Thymus (tissue), 11 donors: Measurements from ENCODE around the gene PRKN. TPM values are rescaled to one million over a fixed set of nuclear protein-coding genes. Genes with fewer than 3 reads are reported as not detected.

Source experiments
- DNase-seq, 9 donors: peaks; one replicate each; pipeline ENCODE4 v3.0.0-alpha.2; 2013; ENCODE audit warnings: low spot score in 9 of 9, low read depth in 6 of 9, missing footprints in 1 of 9
- H3K27ac ChIP-seq, 2 donors: one replicate each; pipeline ENCODE4 v1.5.1; 2013; ENCODE audit warnings: control low read depth in 1 of 2, low read depth in 1 of 2, low read length in 1 of 2, mild to moderate bottlenecking in 1 of 2, moderate library complexity in 1 of 2
- H3K27me3 ChIP-seq, 2 donors: one replicate each; pipeline ENCODE4 v1.5.1; 2013; ENCODE audit warnings: low read length in 1 of 2; ENCODE audit not compliant: control insufficient read depth in 2 of 2, insufficient read depth in 1 of 2
- H3K36me3 ChIP-seq, 2 donors: one replicate each; pipeline ENCODE4 v1.5.1; 2013; ENCODE audit warnings: low read length in 1 of 2, mild to moderate bottlenecking in 1 of 2, moderate library complexity in 1 of 2; ENCODE audit not compliant: control insufficient read depth in 2 of 2, insufficient read depth in 2 of 2
- H3K4me1 ChIP-seq, 2 donors: one replicate each; pipeline ENCODE4 v1.5.1; 2013; ENCODE audit warnings: low read length in 2 of 2; ENCODE audit not compliant: control insufficient read depth in 2 of 2, insufficient read depth in 2 of 2
- H3K4me3 ChIP-seq, 2 donors: one replicate each; pipeline ENCODE4 v1.5.1; 2013; ENCODE audit warnings: low read length in 2 of 2, control low read depth in 1 of 2, mild to moderate bottlenecking in 1 of 2
- H3K9me3 ChIP-seq, 2 donors: one replicate each; pipeline ENCODE4 v1.5.1; 2013; ENCODE audit warnings: low read length in 1 of 2, mild to moderate bottlenecking in 1 of 2; ENCODE audit not compliant: control insufficient read depth in 2 of 2, insufficient read depth in 1 of 2
- WGBS: extraction: QIAGEN DNeasy Blood & Tissue Kit; methylation state at CpG from one replicate; pipeline ENCODE4 v1.1.7; 2013; 5-methylcytosine and 5-hydroxymethylcytosine counted together
- polyA plus RNA-seq: library from polyadenylated mRNA; stranded (reverse); fragments of 200-250 nt; gene quantifications from one replicate; pipeline ENCODE4 v1.2.3, GENCODE V29; 2013
- total RNA-seq: library from RNA; stranded (reverse); fragments of 120-200 nt; gene quantifications from one replicate; pipeline ENCODE4 v1.2.4, GENCODE V29; 2013
- donor health status: healthy.

Gene PRKN
- total and polyA plus RNA-seq, 2 donors, result 0.48 to 0.71 TPM

DNA sequence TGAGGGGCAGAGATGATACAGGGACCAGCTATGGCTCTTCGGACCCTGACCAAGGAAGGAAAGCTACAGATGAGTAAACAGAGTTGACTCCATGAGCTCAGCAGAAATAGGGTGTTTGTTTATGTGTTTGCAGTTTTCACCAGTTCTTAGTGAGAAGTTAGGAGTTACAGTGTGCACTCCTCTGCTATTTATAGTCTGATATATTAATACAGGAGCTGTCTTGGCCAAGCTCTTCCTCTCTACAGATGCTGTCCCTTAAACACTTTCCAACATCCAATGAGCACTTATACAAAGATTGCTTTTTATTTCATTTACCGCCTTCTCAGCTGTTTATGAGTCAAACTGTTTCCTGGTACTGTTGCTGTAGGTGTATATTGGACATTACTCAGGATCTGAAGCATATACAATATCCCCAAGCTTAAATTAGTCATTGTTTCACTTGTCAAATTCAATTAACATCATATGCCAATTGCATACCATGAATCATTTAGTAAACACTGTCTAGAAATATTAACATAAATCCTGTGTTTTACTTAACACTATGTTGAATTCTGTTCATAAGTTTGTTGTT lies 618.0 kb downstream of the PRKN start:
- H3K27me3 ChIP-seq, result no peaks in the 10 kb centered on the region
- no peak overlapping the region for H3K27ac ChIP-seq
- no peak overlapping the region for H3K4me3 ChIP-seq
- no peak for DNase-seq
- H3K36me3 ChIP-seq, result no peaks in the 10 kb centered on the region
- no peaks in the 10 kb centered on the region for H3K4me1 ChIP-seq
- no peaks in the 10 kb centered on the region for H3K9me3 ChIP-seq
- 95% methylated on average over 2 of the region's 2 CpGs for WGBS

DNA sequence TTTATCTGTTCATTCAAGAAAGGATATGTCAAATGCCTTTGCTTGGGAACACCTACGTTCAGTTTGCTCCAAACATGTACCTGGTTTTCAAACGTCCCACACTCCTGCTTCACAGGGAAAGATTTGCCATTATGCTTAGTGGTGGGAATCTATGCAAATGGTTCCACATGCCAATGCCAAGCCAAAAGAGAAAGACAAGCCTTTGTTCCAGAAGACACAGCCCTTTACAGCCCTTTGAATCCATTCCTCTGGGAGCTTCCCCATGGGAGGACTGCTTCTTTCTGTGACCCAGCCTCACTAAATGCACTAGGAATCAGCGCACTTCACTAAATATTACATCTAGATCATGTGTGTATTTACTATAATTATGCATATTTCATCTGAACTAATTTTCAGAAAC lies 619.5 kb downstream of the PRKN start:
- H3K36me3 ChIP-seq, result no peaks in the 10 kb centered on the region
- no peaks in the 10 kb centered on the region for H3K9me3 ChIP-seq
- DNase-seq, result no peak
- no peaks in the 10 kb centered on the region for H3K4me1 ChIP-seq
- H3K4me3 ChIP-seq, result no peak overlapping the region
- no peak overlapping the region for H3K27ac ChIP-seq
- H3K27me3 ChIP-seq, result no peaks in the 10 kb centered on the region
- 92% methylated on average over 3 of the region's 3 CpGs for WGBS

DNA sequence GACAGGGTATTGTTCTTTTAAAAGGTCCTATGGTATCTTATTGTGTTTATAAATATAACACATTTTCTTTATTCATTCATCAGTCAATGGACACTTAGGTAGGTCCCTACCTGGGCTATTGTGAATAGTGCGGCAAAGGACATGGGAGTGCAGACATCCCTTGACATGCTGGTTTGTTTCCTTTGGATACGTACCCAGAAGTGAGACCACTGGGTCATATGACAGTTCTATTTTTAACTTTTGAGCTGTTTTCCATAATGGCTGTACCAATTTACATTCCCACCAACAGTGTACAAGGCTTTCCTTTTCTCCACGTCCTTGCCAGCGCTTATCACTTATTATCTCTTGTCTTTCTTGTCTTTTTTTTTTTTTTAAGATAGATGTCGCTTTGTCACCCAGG lies 627.5 kb downstream of the PRKN start:
- no peak for DNase-seq
- no peak overlapping the region for H3K4me3 ChIP-seq
- WGBS, result 93% methylated on average over 5 of the region's 5 CpGs
- H3K36me3 ChIP-seq, result no peaks in the 10 kb centered on the region
- no peaks in the 10 kb centered on the region for H3K4me1 ChIP-seq
- no peak overlapping the region for H3K27ac ChIP-seq
- no peaks in the 10 kb centered on the region for H3K27me3 ChIP-seq
- no peaks in the 10 kb centered on the region for H3K9me3 ChIP-seq

DNA sequence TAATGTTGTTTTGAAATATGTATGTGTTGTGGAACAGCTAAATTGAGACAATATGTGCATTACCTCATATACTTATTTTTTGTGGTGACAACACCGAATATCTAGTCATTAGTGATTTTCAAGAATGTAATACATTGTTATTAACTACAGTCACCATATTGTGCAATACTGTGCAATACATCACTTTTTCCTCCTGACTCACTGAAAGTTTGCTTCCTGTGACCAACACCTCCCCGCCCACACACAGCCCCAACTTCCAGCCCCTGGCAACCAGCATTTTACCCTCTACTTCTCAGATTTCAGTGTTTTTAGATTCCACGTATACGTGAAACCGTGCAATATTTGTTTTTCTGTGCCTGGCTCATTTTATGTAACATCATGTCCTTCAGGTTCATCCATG lies 627.9 kb downstream of the PRKN start:
- 89% methylated on average over 5 of the region's 5 CpGs for WGBS
- Histone ChIP-seq H3K9me3 (no peaks in the 10 kb centered on the region), H3K27me3 (no peaks in the 10 kb centered on the region), H3K4me1 (no peaks in the 10 kb centered on the region), H3K27ac (no peak overlapping the region), H3K36me3 (no peaks in the 10 kb centered on the region), H3K4me3 (no peak overlapping the region)
- no peak for DNase-seq

DNA sequence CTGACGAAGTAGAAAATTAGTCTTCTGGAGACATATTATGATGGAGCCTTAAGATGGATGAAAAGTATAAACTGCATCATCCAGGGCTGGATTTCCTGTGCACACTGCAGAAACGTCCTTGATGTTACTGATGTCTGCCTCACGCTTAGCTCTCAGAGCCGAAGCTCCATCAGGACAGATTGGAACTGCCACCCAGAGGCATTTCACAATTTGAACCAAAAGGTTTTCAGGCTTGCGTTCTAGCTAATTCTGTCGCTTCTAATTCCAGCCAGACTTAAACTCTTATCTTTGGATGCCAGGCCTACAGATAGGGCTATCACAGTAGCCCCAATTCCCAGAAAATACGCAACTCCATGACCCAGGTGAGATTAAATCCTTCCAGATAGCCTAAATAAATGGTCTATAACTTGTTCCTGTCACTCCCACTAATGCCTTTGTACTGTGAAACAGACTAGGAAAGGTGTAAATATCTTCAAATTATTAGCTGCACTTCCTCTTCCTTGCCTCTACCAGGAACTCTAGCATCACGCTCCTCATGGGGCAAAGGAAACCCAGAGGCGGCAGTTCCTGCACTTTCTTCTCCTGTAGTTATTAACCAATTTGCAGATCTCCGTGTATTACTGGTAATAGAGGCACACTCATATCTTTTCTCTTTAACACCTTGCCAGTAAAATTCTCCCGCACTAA lies 634.6 kb downstream of the PRKN start:
- no peak for DNase-seq
- H3K36me3 ChIP-seq, result no peaks in the 10 kb centered on the region
- WGBS, result 89% methylated on average over 11 of the region's 11 CpGs
- H3K27ac ChIP-seq, result no peak overlapping the region
- no peak overlapping the region for H3K4me3 ChIP-seq
- no peaks in the 10 kb centered on the region for H3K27me3 ChIP-seq
- H3K9me3 ChIP-seq, result no peaks in the 10 kb centered on the region
- no peaks in the 10 kb centered on the region for H3K4me1 ChIP-seq

DNA sequence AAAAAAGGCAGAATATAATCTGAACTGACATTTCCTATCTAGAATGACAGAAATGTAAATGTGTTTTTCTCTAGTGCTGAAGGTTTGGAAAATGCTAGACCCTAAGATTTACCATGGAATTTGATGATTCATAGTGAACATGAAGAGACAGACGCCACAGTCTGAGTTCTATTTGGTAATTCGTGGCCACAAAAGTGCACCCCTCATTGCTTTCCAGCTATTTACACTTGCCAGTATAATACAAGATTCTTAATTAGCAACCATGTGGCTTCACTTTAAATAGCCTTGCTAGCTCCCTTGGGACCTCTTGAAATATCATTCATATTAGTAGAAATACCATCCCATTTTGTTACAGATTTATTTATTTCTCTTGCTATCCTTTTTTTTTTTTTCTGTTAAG lies 636.8 kb downstream of the PRKN start:
- 78% methylated on average over 2 of the region's 2 CpGs for WGBS
- no peak for DNase-seq
- Histone ChIP-seq H3K4me3 (no peak overlapping the region), H3K27ac (no peak overlapping the region), H3K27me3 (no peaks in the 10 kb centered on the region), H3K36me3 (no peaks in the 10 kb centered on the region), H3K9me3 (no peaks in the 10 kb centered on the region), H3K4me1 (no peaks in the 10 kb centered on the region)

DNA sequence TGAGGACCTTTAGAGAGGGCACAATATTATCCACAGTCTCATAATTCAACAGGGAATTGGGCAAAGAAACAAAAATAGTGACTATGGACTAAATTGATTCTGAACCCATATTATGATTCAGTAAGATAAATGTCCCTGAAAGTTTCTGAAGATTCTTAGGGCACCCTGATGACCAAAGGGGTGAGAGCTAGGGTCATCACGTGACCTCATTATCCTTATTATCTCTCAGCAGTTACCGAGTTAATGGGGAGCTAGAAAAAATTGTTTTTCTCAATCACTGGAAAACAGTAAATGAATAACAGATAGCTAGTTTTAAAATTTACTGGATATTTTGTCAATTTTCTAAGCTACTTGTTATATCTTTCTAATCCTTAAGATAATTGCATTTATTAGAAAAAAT lies 639.5 kb downstream of the PRKN start:
- Histone ChIP-seq H3K4me1 (no peaks in the 10 kb centered on the region), H3K27me3 (no peaks in the 10 kb centered on the region), H3K36me3 (no peaks in the 10 kb centered on the region), H3K9me3 (no peaks in the 10 kb centered on the region), H3K27ac (no peak overlapping the region), H3K4me3 (no peak overlapping the region)
- 98% methylated on average over 2 of the region's 2 CpGs for WGBS
- DNase-seq, result no peak

DNA sequence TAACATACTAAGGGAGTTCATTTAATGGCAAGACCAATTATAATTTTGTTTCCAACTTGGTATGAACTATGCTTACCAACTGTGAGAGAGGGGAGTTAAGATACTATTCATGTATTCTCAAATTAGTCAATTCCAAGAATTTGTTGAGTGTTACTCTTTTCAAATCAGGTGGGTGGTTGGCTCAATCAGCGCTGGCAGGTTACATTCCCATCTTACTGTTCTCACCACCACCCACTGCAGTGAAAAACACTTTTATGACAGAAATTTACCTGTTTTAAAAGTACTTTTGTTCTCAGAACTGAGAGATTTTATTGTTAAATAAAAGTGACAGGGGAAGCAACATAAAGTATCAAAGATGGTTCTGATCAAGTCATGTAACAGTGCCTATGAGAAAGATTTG lies 642.0 kb downstream of the PRKN start:
- no peak for DNase-seq
- H3K4me1 ChIP-seq, result no peaks in the 10 kb centered on the region
- H3K27me3 ChIP-seq, result no peaks in the 10 kb centered on the region
- WGBS, result 90% methylated on average over 1 of the region's 1 CpG
- H3K4me3 ChIP-seq, result no peak overlapping the region
- no peaks in the 10 kb centered on the region for H3K9me3 ChIP-seq
- H3K36me3 ChIP-seq, result no peaks in the 10 kb centered on the region
- no peak overlapping the region for H3K27ac ChIP-seq

DNA sequence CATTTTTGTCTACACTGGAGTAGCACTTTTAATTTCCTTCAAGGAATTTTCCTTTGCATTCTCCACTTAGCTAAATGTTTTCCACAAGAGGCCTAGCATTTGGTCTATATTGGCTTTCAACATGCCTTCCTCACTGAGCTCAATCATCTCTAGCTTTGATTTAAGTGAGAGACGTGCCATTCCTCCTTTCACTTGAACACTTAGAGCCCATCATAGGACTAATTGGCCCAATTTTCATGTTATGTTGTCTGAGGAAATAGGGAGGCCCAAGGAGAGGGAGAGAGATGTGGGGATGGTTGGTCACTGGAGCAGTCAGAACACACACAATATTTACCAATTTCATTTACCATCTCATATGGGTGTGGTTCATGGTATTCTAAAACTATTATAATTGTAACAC lies 645.0 kb downstream of the PRKN start:
- no peaks in the 10 kb centered on the region for H3K4me1 ChIP-seq
- no peak overlapping the region for H3K4me3 ChIP-seq
- DNase-seq, result no peak
- no peaks in the 10 kb centered on the region for H3K36me3 ChIP-seq
- no peaks in the 10 kb centered on the region for H3K27me3 ChIP-seq
- 96% methylated on average over 1 of the region's 1 CpG for WGBS
- H3K27ac ChIP-seq, result no peak overlapping the region
- no peaks in the 10 kb centered on the region for H3K9me3 ChIP-seq
